Suprapubic skin (tissue), 4 donors: ENCODE measurements around the gene CGNL1. TPM values are rescaled to one million over a fixed set of nuclear protein-coding genes. Genes with fewer than 3 reads are reported as not detected.

Source experiments
- DNase-seq, 2 donors: peaks; one replicate each; pipeline ENCODE4 v3.0.0-alpha.2; 2019; ENCODE audit warnings: low spot score in 2 of 2
- H3K27ac ChIP-seq: fragments of 200-600 bp; sonication (generic); one replicate; pipeline ENCODE4 v1.5.1; 2019
- H3K27me3 ChIP-seq: fragments of 200-600 bp; sonication (generic); one replicate; pipeline ENCODE4 v1.5.1; 2019
- H3K36me3 ChIP-seq: fragments of 200-600 bp; sonication (generic); one replicate; pipeline ENCODE4 v1.5.1; 2019
- H3K4me1 ChIP-seq: fragments of 200-600 bp; sonication (generic); one replicate; pipeline ENCODE4 v1.5.1; 2019
- H3K4me3 ChIP-seq: fragments of 200-600 bp; sonication (generic); one replicate; pipeline ENCODE4 v1.5.1; 2019; ENCODE audit warnings: mild to moderate bottlenecking
- H3K9me3 ChIP-seq: fragments of 200-600 bp; sonication (generic); one replicate; pipeline ENCODE4 v1.5.1; 2019
- CTCF ChIP-seq, 2 donors: fragments of 200-600 bp in 1 of 2; fragments of 450-650 bp in 1 of 2; sonication (generic) in 1 of 2; IDR thresholded peaks; one replicate each; pipeline ENCODE4 v1.5.1; 2016 to 2019; ENCODE audit warnings: antibody characterized with exemption in 2 of 2, mild to moderate bottlenecking in 1 of 2, moderate library complexity in 1 of 2
- EP300 ChIP-seq: sonication (generic); formaldehyde crosslinking; IDR thresholded peaks from one replicate; pipeline ENCODE4 v1.6.1; 2017; ENCODE audit warnings: antibody characterized with exemption
- POLR2A ChIP-seq, 2 donors: fragments of 450-650 bp; IDR thresholded peaks; one replicate each; pipeline ENCODE4 v1.6.1; 2017; ENCODE audit warnings: antibody characterized with exemption in 2 of 2, mild to moderate bottlenecking in 2 of 2, moderate library complexity in 2 of 2
- POLR2AphosphoS5 ChIP-seq, 3 donors: sonication (generic); formaldehyde crosslinking; IDR thresholded peaks; one replicate each; pipeline ENCODE4 v1.6.1; 2017; ENCODE audit warnings: antibody characterized with exemption in 3 of 3
- WGBS: methylation state at CpG from one replicate; pipeline ENCODE4 v1.1.5; 2018; 5-methylcytosine and 5-hydroxymethylcytosine counted together
- total RNA-seq, 4 donors: library from RNA; depleted of rRNA; stranded (reverse); fragments of >200 nt; gene quantifications; one replicate each; pipeline ENCODE4 v1.1.0, GENCODE V29; 2016

The CGNL1 gene
- total RNA-seq, 4 donors from 2014 or later, result 7.1 to 27.0 (median 14.2) TPM

GRCh38 chr15:57386976-57387375 lies 10.7 kb downstream of the CGNL1 start:
- Histone ChIP-seq H3K36me3 (no peaks in the 10 kb centered on the region), H3K27ac (no peak overlapping the region), H3K27me3 (no peaks in the 10 kb centered on the region), H3K4me1 (peaks cover 25% of the 10 kb centered on the region), H3K9me3 (no peaks in the 10 kb centered on the region), H3K4me3 (no peak overlapping the region)
- DNase-seq, result no peak
- 85% methylated on average over 4 of the region's 4 CpGs for WGBS
- no peak for TF ChIP-seq CTCF (IDR thresholded peaks at IDR 0.05)
- no peak for TF ChIP-seq POLR2AphosphoS5 (IDR thresholded peaks at IDR 0.05)
- no peak for TF ChIP-seq EP300
- no peak for TF ChIP-seq POLR2A (IDR thresholded peaks at IDR 0.05)

- Histone ChIP-seq H3K27ac (peak overlapping the region; percentile 3), H3K36me3 (no peaks in the 10 kb centered on the region), H3K4me3 (no peak overlapping the region), H3K27me3 (no peaks in the 10 kb centered on the region), H3K4me1 (peaks cover 20% of the 10 kb centered on the region), H3K9me3 (no peaks in the 10 kb centered on the region)
- TF ChIP-seq CTCF (IDR thresholded peaks at IDR 0.05) (no peak), EP300 (no peak), POLR2AphosphoS5 (IDR thresholded peaks at IDR 0.05) (no peak), POLR2A (IDR thresholded peaks at IDR 0.05) (no peak)
- 85% methylated on average over 3 of the region's 3 CpGs for WGBS
- no peak for DNase-seq
Measured at GRCh38 chr15:57387564-57388076, 11.3 kb downstream of the CGNL1 start.

- Histone ChIP-seq H3K27ac (peak overlapping the region; percentile 3), H3K9me3 (no peaks in the 10 kb centered on the region), H3K27me3 (no peaks in the 10 kb centered on the region), H3K4me3 (no peak overlapping the region), H3K36me3 (no peaks in the 10 kb centered on the region), H3K4me1 (peaks cover 21% of the 10 kb centered on the region)
- no peak for TF ChIP-seq CTCF (IDR thresholded peaks at IDR 0.05)
- no peak for TF ChIP-seq EP300
- TF ChIP-seq POLR2A (IDR thresholded peaks at IDR 0.05), result no peak
- TF ChIP-seq POLR2AphosphoS5 (IDR thresholded peaks at IDR 0.05), result no peak
- DNase-seq, result no peak
- WGBS, result 62% methylated on average over 6 of the region's 6 CpGs
Measured at GRCh38 chr15:57388464-57388863, 12.2 kb downstream of the CGNL1 start.

- Histone ChIP-seq H3K4me1 (peaks cover 20% of the 10 kb centered on the region), H3K36me3 (no peaks in the 10 kb centered on the region), H3K9me3 (no peaks in the 10 kb centered on the region), H3K27me3 (no peaks in the 10 kb centered on the region), H3K27ac (peak overlapping the region; percentile 3), H3K4me3 (no peak overlapping the region)
- 100% methylated on average over 4 of the region's 4 CpGs for WGBS
- DNase-seq, result no peak
- TF ChIP-seq EP300 (no peak), CTCF (IDR thresholded peaks at IDR 0.05) (no peak), POLR2AphosphoS5 (IDR thresholded peaks at IDR 0.05) (no peak), POLR2A (IDR thresholded peaks at IDR 0.05) (no peak)
Measured at GRCh38 chr15:57389991-57390390, 13.7 kb downstream of the CGNL1 start.

GRCh38 chr15:57390583-57390982 lies 14.3 kb downstream of the CGNL1 start:
- TF ChIP-seq CTCF (IDR thresholded peaks at IDR 0.05), result no peak
- no peak for TF ChIP-seq POLR2AphosphoS5 (IDR thresholded peaks at IDR 0.05)
- no peak for TF ChIP-seq POLR2A (IDR thresholded peaks at IDR 0.05)
- TF ChIP-seq EP300, result no peak
- H3K9me3 ChIP-seq, result no peaks in the 10 kb centered on the region
- DNase-seq, result no peak
- no peak overlapping the region for H3K4me3 ChIP-seq
- no peaks in the 10 kb centered on the region for H3K36me3 ChIP-seq
- no peaks in the 10 kb centered on the region for H3K27me3 ChIP-seq
- H3K4me1 ChIP-seq, result peaks cover 22% of the 10 kb centered on the region
- 91% methylated on average over 8 of the region's 8 CpGs for WGBS
- peak overlapping the region; percentile 3 for H3K27ac ChIP-seq
